ENCODE results near the gene CTXND1.

CTXND1 gene

DNA sequence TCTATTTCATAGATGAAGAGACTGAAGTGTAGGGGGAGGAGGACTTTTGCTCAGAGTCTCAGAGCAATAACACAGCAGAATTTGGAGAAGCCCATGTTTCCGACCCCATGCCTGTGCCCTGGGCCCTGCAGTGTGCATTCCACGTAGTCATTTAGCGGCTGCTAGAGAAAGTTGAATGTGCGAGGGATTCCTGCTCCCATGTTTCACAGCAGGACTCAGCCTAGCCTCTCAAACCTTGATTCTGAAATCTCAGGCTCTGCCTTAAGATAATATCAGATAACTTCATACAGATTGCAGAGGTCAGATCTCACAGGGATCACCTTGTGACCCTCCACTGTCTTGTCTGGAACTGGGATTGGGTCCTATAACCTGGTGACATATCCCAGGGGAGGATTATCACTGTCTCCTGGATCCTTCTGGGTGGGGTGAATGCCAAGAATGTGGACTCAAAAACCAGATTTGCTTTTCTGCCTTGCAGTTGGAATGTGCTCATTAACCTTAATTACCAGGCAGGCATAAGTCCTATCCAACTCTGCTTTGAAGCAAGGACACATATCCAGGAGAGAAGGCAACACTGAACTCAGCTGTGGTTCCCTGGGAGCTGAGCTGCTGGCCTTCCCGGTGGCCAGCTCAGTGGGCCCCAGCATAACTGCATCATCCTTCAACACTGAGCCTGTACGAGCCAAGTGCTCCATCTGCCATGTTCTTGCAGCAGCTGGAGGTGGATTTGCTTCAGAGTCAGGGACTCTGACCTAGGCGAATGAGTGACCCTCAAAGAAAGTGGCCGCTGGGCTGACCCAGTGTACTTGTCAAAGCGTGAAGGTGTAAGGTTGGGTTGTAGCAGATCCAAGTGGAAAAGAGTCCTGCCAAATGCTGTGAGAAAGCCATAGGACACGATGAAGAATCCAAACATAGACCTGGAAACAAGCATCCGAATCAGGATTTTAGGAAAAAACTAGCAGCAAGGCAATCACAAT is 43.0 kb downstream of the CTXND1 start:
- no peak for DNase-seq

DNA sequence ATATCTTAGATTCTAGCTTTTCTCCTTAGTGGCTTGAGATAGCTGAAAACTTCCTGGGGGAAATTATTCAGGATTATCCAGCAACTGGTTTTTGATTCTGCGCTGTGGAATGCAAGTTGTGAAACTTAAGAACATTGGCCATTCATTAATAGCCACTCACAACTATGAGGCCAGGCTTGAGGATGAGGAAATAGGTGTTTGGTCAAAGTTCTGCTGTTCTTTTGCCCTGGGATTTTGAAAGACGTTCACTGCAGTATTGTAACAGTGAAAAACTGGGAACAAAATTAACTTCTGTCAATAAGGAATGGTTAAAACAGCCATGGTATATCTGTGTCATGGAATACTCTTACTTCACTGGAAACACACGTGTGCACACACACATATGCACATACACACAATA is 44.1 kb downstream of the CTXND1 start:
- DNase-seq, result no peak

GRCh38 chr15:80204231-80204630 is 47.8 kb downstream of the CTXND1 start:
- DNase-seq, result no peak

DNA sequence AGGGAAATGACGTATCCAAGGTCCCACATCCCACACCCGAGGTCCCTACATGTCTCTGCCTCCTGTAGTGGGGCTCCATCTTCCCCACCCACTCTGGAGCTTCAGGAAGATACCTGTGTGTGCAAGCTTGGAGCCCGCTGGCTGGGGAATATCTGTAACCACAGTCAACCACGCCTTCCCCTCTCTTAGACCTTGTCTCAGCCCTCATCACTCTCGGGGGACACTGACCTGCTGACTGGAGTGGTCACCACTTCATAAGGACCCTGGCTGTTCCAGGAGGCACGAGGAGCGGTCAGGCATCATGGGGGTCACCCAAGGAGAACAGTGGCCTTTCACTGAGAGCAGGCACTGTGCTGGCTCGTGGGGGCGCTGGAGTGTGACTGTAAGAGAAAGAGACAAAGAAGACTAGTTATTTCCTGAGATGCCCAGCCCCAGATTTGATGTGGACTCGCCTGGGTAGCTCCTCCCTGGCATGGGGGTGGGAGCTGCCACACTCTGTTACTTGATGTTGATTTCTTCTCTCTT is 48.6 kb downstream of the CTXND1 start:
- no peak for DNase-seq

- no peak for DNase-seq
These were observed 49.2 kb downstream of the CTXND1 start for GRCh38 chr15:80202641-80203360.

DNA sequence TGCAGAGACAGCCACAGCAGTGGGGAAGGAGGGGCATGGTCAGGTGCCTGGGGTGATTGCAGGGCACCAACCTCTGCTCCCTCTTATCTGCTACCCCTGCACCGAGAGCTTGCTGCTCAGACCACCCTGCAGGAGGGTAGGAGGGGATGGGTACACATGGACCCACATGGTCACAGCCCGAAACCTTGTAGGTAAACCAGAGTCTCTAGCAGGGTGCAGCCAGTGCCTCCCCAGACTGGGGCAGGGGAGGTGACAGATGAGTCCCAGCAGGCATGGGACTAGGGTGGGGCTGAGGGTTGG is 50.0 kb downstream of the CTXND1 start:
- no peak for DNase-seq

DNA sequence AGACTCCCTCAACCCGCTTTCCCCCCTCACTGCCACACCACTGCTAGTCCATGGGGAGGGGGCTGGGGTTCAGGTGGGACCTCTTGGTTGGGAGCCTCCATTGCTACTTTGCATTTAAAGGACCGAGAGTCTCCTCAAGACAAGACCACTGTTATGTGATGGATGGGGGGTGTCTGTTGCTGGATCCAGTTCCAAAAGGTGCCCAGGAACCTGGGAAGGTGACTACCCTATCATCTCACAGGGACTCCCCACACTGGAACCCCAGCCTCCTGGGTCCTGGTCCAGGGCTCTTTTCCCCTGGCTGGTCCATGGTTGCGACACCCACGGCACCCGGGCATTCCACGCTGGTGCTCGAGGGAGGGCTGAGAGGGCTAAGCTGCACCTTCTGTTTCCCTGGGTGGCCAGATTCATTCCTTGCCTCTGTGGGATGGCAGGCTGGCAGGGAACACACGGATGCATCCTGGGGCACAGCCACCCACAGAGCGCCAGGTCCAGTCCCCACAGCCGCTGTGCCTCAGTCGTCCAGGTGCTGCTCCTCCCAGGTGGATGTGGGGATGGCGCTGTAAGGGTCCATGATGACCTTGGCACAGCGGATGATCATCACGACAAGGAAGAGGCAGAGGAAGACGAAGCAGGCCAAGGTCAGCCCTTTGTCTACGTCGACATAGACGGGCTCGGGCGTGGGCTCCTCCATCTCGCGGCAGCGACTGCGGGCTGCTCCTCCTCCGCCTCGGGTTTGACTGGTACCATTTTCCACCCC is 50.6 kb downstream of the CTXND1 start:
- no peak for DNase-seq

- no peak for DNase-seq
These were observed 52.1 kb downstream of the CTXND1 start for GRCh38 chr15:80199869-80200268.

DNA sequence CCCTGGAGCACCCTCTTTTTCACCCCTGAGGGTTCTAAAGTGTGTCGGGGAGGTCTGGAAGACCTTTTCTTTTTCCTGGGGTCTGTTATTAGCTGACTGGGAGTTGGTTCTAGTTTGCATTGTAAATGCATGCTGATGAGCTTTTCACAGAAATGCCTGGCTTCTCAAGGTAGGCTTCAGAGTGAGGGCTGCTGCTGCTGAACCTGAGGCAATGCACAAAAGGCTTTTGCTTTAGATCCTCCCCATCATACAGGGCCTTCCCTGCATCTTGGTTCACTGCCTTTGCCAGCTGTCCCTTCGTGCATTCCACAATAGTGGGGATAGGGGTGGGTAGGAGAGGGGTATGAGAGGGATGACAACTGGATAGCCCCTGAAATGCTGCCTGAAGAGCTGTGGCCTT is 52.6 kb downstream of the CTXND1 start:
- DNase-seq, result no peak

DNA sequence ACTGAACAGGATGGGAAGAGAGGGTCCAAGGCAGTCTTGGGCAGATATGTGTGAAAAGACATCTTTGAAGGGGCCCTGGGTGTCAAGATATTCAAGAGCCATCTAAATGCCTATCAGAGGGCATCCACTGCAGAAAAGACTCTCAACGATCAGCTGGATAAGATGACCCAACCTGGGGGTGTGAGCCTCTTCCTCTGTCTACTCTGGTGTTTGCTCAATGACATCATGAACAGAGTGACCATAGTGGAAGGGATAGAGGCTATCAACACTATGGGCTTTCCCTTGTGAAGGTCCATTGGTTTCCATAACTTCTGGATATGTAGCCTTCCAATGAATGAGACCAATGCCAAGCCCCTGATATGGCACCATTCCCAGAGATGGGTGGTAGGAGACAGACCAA is 57.1 kb downstream of the CTXND1 start:
- no peak for DNase-seq

GRCh38 chr15:80194186-80194585 is 57.8 kb downstream of the CTXND1 start:
- DNase-seq, result no peak

- DNase-seq, result no peak
These were observed 60.0 kb downstream of the CTXND1 start for GRCh38 chr15:80191897-80192595.

GRCh38 chr15:80191198-80191597 is 60.8 kb downstream of the CTXND1 start:
- no peak for DNase-seq

- no peak for DNase-seq
These were observed 63.8 kb downstream of the CTXND1 start for GRCh38 chr15:80188251-80188650.

DNA sequence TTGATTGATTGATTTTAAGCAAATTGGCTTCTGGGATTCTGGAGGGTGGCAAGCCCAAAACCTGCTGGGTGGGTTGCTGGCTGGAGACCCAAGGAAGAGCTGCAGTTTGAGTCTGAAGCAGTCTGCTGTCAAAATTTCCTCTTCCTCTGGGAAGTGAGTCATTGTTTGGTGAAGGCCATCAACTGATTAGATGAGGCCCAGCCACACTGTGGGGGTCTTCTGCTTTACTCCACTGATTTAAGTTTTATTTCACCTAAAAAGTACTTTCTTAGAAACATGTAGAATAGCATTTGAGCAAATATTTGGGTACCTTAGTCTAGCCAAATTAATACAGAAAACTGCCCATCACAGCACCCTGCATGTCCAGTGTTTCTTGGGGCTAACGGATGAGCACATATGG is 65.4 kb downstream of the CTXND1 start:
- DNase-seq, result no peak

DNA sequence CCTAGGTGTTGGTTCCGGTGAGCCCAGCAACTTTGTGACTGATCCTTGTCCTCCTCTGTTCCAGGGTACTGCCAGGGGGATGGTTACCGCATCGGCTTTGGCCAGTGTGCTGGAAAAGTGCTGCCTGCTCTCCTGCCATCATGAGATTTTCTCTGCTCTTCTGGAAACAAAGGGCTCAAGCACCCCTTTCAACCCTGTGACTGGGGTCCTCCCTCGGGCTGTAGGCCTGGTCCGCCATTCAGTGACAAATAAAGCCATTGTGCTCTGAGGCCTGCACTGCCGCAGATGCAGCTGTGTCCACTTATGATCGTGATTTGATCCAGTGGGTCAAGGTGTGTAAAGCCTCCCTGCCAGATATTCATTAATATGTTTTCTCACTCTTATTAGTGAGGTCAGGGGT is 65.9 kb downstream of the CTXND1 start:
- no peak for DNase-seq

DNA sequence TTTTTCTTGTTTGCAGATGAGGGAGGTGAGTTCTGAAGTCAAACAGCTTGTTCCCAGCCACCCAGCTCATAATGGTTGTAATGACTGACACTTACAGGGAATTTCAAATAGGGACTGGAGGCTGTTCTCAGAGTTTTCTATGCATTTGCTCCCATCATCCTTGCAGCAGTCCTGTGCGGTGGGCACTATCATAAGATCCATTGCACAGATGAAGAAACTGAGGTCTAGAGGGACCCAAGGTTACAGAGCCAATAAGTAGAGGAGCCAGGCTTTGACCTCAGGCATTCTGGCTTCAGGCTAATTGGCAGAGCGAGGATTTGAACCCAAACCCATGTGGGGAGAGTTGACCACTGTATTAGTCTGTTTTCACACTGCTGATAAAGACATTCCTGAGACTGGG is 66.9 kb downstream of the CTXND1 start:
- DNase-seq, result no peak

- no peak for DNase-seq
These were observed 67.5 kb downstream of the CTXND1 start for GRCh38 chr15:80184554-80184953.

- DNase-seq, result no peak
These were observed 68.1 kb downstream of the CTXND1 start for GRCh38 chr15:80183886-80184285.

DNA sequence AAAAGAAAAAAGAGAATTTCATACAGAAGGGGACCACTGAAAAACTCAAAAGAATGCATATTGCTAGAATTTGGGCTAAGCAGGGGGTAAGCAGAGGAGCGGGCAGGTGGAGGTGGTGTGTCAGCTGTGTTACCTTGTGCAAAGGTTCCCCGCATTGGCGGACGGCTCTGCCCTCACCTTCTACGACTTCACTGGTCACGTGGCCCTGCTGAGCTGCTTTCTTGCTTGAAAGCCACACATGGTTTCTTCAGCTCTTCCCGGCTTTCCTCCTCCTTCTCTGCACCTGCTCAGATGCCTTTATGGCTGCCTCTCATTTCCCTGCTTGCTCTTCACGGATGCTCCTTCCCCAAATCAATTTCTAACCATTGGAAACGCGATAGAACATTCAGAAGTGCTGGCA is 68.7 kb downstream of the CTXND1 start:
- DNase-seq, result no peak

GRCh38 chr15:80182611-80183261 is 69.3 kb downstream of the CTXND1 start:
- no peak for DNase-seq

DNA sequence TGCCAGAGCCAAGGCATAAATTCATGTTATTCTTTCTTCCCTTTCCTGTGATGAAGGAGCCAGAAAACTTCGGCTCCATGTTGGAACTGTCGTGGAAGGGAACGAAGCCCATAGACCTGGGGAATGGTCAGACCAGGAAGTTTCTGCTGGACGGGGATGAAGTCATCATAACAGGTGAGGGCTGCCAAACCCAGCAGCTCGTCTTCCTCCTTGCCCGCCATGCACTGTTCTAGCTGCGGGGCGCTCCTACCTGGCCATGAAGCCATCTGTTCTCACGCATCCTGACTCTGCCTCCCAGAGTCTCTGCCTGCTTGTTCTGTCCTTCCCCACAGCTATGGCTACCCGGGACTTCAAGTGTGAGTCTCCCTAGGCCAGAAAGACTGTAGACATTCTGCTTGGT is 71.0 kb downstream of the CTXND1 start:
- no peak for DNase-seq
